HG03432 (cell line): ENCODE results near the gene TMEM255B.

ENCODE experiments used
- ATAC-seq: cut with Tn5 transposase; IDR thresholded peaks from one replicate; pipeline ENCODE4 v1.9.1; 2021; ENCODE audit warnings: mild to moderate bottlenecking, moderate library complexity; ENCODE audit not compliant: unreplicated experiment

TMEM255B gene

GRCh38 chr13:113856716-113857065 is 97.7 kb downstream of the TMEM255B start:
- ATAC-seq, result no peak

GRCh38 chr13:113857531-113858195 is 98.6 kb downstream of the TMEM255B start:
- ATAC-seq, result no peak

GRCh38 chr13:113859311-113860050 is 100.5 kb downstream of the TMEM255B start:
- no peak for ATAC-seq

- no peak for ATAC-seq
Observed at GRCh38 chr13:113860051-113860664, 101.1 kb downstream of the TMEM255B start.

- ATAC-seq, result no peak
Observed at GRCh38 chr13:113860665-113861432, 101.8 kb downstream of the TMEM255B start.

GRCh38 chr13:113861433-113862030 is 102.5 kb downstream of the TMEM255B start:
- no peak for ATAC-seq

- ATAC-seq, result no peak
Observed at GRCh38 chr13:113862191-113862930, 103.3 kb downstream of the TMEM255B start.

GRCh38 chr13:113862931-113863523 is 104.0 kb downstream of the TMEM255B start:
- ATAC-seq, result no peak

GRCh38 chr13:113863524-113864272 is 104.7 kb downstream of the TMEM255B start, which contains the start of gene GAS6:
Gene GAS6, minus strand, starts transcription at chr13:113864076. Its CDS starts 156 bp downstream, at chr13:113863920.
- no peak for ATAC-seq

- ATAC-seq, result no peak
Observed at GRCh38 chr13:113864273-113864890, 105.4 kb downstream of the TMEM255B start.

- ATAC-seq, result no peak
Observed at GRCh38 chr13:113865427-113865826, 106.4 kb downstream of the TMEM255B start.
